Measurements from ENCODE around the gene LIN28B. TPM values are rescaled to one million over a fixed set of nuclear protein-coding genes. Genes with fewer than 3 reads are reported as not detected.
"Not testable (repeated sequence)": the region's sequence is repeated elsewhere in the genome, so short reads cannot be mapped to it uniquely, and the experiment has no call there.

Gene LIN28B
- total RNA-seq, 3 donors from 2014 or later: 0.08 to 0.19 (median 0.15) TPM

DNA sequence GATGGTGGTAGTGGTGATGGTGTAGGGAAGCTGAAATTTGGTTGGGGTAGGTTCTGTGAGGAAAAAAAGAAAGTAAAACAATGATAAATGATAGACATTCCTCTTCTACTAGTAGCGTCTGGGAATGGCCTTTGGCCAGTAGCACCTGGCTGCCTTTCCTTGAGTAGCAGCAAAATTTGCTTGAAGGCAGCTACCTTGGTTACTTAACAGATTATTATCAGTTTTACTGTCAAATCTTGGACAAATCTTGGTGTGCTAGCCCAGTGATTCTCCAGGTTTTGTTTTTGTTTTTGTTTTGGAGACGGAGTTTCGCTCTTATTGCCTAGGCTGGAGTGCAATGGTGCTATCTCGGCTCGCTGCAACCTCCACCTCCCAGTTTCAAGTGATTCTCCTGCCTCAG is 26.4 kb downstream of the LIN28B start:
- ATAC-seq: no peak
- Mint-ChIP-seq H3K27me3 (ENCODE audit: low read depth) (peaks cover 7% of the 10 kb centered on the region), H3K9me3 (no peaks in the 10 kb centered on the region), H3K4me3 (no peak overlapping the region), H3K36me3 (ENCODE audit: insufficient read depth) (no peaks in the 10 kb centered on the region), H3K4me1 (ENCODE audit: low read depth) (no peaks in the 10 kb centered on the region)
- no peak for DNase-seq

DNA sequence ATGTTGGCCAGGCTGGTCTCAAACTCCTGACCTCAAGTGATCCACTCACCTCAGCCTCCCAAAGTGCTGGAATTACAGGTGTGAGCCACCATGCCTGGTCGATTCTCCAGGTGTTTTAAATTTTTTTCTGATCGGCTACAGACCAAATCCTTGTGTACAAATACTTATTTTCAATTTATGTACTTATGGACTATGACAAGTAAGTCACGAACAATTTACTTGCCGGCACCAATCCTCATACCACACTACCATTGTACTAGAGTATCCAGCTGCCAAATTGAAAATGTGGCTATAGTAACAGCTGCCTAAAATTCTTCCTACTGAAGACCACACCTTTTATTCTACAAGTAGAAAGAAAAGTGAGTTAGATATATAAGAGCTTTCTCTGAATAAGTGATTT is 26.9 kb downstream of the LIN28B start:
- Mint-ChIP-seq H3K4me1 (ENCODE audit: low read depth) (no peaks in the 10 kb centered on the region), H3K4me3 (no peak overlapping the region), H3K9me3 (no peaks in the 10 kb centered on the region), H3K36me3 (ENCODE audit: insufficient read depth) (no peaks in the 10 kb centered on the region), H3K27me3 (ENCODE audit: low read depth) (peaks cover 5% of the 10 kb centered on the region)
- DNase-seq (no peak), ATAC-seq (no peak)

DNA sequence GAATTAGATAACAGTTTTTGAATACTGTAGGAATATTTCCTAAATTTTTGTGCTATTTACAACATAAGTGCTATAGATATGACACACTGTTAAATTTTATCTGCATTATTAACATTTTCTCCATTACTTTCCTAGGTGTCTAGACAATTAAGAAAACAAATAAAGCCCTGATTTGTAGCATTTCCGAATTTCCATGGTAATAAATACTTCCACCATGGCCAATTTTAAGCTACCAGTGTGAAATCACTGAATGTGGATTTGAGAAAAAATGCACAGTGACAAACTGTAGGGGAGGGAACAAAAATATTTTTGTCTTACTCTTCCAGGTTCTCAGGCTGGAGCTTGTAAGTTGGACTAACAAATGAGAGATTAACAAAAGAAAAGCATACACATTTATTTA is 27.9 kb downstream of the LIN28B start:
- no peak for DNase-seq
- Mint-ChIP-seq H3K36me3 (ENCODE audit: insufficient read depth) (no peaks in the 10 kb centered on the region), H3K9me3 (no peaks in the 10 kb centered on the region), H3K4me1 (ENCODE audit: low read depth) (no peaks in the 10 kb centered on the region), H3K27me3 (ENCODE audit: low read depth) (peaks cover 3% of the 10 kb centered on the region), H3K4me3 (no peak overlapping the region)
- no peak for ATAC-seq

DNA sequence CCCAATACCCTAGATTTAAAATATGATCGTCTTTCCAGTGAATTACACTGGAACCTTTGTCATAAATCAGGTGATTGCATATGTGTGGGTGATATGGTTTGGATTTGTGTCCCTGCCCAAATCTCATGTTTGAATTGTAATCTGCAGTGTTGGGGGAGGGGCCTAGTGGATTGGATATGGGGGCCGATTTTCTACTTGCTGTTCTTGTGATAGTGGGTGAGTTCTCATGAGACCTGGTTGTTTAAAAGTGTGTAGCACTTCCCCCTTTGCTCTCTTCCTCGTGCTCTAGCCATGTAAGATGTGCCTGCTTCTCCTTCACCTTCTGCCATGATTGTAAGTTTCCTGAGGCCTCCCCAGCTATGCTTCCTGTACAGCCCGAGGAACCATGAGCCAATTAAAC is 29.0 kb downstream of the LIN28B start:
- H3K27me3 Mint-ChIP-seq (ENCODE audit: low read depth); H3K9me3 Mint-ChIP-seq; H3K4me1 Mint-ChIP-seq (ENCODE audit: low read depth); H3K4me3 Mint-ChIP-seq; H3K36me3 Mint-ChIP-seq (ENCODE audit: insufficient read depth); ATAC-seq; DNase-seq: not testable (repeated sequence)

DNA sequence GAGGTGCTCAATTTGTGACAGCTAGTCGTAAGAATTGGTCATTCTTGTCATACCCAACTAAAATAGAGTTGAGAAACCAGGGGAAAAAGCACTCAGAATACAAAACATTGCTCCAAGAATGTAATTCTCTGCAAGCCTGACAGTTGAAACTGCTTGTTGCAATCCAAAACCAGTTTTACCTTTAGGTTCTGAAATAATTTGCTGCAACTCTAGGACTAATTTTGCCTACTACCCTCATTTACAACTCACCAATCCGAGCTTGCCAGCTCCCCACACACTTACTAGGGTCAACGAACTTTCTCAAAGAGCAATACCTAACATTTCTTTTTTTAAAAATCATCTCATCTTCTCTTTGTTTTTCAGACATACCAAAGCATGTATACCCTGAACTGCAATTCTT is 29.7 kb downstream of the LIN28B start:
- DNase-seq (no peak), ATAC-seq (no peak)
- Mint-ChIP-seq H3K36me3 (ENCODE audit: insufficient read depth) (no peaks in the 10 kb centered on the region), H3K4me3 (no peak overlapping the region), H3K27me3 (ENCODE audit: low read depth) (no peaks in the 10 kb centered on the region), H3K9me3 (no peaks in the 10 kb centered on the region), H3K4me1 (ENCODE audit: low read depth) (no peaks in the 10 kb centered on the region)

DNA sequence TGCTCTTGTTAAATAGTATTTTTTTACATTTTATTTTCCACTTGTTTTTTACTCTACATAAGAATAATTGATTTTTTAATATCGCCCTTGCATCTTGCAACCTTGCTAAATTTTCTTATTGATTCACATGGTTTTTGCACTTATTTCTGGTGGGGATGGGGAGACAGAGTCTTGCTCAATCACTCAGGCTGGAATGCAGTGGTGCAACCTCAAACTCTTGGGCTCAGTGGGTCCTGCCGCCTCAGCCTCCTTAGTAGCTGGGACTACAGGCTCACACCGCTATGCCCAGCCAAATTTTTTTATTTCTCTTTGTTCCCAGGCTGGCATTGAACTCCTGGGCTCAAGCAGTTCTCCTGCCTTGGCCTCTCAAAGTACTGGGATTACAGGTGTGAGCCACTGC is 30.3 kb downstream of the LIN28B start:
- Mint-ChIP-seq H3K4me3 (no peak overlapping the region), H3K27me3 (ENCODE audit: low read depth) (no peaks in the 10 kb centered on the region), H3K36me3 (ENCODE audit: insufficient read depth) (no peaks in the 10 kb centered on the region), H3K9me3 (no peaks in the 10 kb centered on the region), H3K4me1 (ENCODE audit: low read depth) (no peaks in the 10 kb centered on the region)
- DNase-seq: no peak
- no peak for ATAC-seq

DNA sequence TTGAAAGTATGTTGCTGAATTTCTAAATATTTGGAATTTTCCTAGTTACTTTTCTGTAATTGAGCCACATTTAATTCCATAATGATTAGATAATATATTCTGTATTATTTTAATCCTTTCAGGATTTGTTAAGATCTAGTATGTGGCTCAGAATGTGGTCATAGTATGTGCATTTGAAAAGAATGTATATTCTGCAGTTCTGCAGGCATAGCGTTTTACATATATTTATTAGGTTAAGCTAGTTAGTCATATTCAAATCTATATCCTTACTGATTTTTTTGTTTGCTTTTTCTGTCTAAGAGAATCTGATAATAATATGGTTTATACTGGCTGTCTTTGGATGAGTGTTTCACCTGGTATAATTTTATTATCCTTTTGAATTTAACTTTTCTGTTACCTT is 33.2 kb downstream of the LIN28B start:
- Mint-ChIP-seq H3K36me3 (ENCODE audit: insufficient read depth) (no peaks in the 10 kb centered on the region), H3K4me3 (no peak overlapping the region), H3K9me3 (no peaks in the 10 kb centered on the region), H3K4me1 (ENCODE audit: low read depth) (no peaks in the 10 kb centered on the region), H3K27me3 (ENCODE audit: low read depth) (peaks cover 1% of the 10 kb centered on the region)
- ATAC-seq (no peak), DNase-seq (no peak)

DNA sequence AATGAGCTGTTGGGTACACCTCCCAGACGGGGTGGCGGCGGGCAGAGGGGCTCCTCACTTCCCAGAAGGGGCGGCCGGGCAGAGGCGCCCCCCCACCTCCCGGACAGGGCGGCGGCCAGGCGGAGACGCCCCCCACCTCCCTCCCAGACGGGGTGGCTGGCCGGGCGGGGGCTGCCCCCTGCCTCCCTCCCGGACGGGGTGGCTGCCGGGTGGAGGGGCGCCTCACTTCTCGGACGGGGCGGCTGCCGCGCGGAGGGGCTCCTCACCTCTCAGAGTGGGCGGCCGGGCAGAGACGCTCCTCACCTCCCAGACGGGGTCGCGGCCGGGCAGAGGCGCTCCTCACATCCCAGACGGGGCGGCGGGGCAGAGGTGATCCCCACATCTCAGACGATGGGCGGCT is 34.2 kb downstream of the LIN28B start:
- not testable (repeated sequence) for H3K27me3 Mint-ChIP-seq (ENCODE audit: low read depth); H3K9me3 Mint-ChIP-seq; DNase-seq; H3K36me3 Mint-ChIP-seq (ENCODE audit: insufficient read depth); H3K4me1 Mint-ChIP-seq (ENCODE audit: low read depth); ATAC-seq; H3K4me3 Mint-ChIP-seq

DNA sequence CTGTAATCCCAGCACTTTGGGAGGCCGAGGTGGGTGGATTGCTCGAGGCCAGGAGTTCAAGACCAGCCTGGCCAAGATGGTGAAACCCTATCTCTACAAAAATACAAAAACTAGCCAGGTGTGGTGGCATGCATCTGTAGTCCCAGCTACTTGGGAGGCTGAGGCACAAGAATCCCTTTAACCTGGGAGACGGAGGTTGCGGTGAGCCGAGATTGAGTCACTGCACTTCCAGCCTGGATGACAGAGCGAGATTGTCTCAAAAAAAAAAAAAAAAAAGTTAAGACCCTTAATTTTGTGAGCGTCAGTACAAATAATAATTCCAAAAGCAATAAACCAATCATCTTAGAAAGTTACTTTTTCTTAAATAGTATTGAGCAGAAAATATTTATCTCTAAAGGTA is 36.7 kb downstream of the LIN28B start:
- DNase-seq; H3K27me3 Mint-ChIP-seq (ENCODE audit: low read depth); ATAC-seq; H3K9me3 Mint-ChIP-seq; H3K4me3 Mint-ChIP-seq; H3K36me3 Mint-ChIP-seq (ENCODE audit: insufficient read depth); H3K4me1 Mint-ChIP-seq (ENCODE audit: low read depth): not testable (repeated sequence)

DNA sequence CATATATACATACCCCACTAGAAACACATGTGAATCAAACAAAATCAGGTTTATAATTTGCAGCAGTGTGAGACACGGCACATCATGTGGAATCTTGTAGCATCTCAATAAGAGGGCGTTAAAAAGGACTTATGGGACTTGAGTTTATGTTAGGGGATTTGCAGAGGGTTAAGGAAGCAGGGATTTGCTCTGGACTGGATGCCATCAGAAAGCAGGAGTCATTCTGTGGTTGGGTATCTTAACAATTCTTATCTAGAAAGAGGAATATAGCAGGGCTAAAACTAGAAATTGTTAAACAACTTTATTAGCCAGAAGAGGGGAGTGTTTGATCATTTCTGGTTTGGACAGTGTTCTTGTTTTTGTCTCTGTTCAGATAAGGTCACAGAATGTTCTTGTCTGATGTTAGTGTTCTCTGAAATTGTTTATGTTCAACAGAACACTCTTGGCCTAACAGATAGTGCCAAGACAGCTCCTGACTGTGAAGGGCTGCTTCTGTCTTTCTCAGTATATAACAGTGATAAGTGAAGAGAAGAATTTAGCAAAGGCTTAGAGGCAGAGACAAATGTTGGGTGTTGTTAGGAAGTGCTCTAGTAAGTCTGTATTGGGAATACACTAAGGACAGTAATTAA is 39.2 kb downstream of the LIN28B start:
- Mint-ChIP-seq H3K36me3 (ENCODE audit: insufficient read depth) (no peaks in the 10 kb centered on the region), H3K9me3 (no peaks in the 10 kb centered on the region), H3K4me3 (no peak overlapping the region), H3K27me3 (ENCODE audit: low read depth) (peaks cover 1% of the 10 kb centered on the region), H3K4me1 (ENCODE audit: low read depth) (no peaks in the 10 kb centered on the region)
- ATAC-seq (no peak), DNase-seq (no peak)

DNA sequence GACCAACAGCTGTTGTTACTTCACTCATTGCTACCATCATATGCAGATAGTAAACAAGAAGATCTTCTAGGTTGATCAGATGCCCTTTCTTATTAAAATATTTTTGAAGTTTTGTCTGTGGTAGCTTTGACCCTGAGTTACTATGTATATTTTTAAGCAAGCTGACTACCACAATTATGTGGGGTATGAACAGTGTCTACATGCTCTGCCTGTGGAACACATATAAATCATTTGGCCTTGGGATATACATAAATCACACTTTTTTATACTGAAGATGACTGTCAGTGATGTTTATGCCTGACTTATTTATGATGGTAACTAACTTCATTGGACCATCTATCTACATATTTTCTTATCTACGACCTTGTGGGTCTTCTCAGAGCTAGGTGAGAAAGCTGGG is 44.2 kb downstream of the LIN28B start:
- Mint-ChIP-seq H3K9me3 (no peaks in the 10 kb centered on the region), H3K27me3 (ENCODE audit: low read depth) (peaks cover 2% of the 10 kb centered on the region), H3K36me3 (ENCODE audit: insufficient read depth) (no peaks in the 10 kb centered on the region)

DNA sequence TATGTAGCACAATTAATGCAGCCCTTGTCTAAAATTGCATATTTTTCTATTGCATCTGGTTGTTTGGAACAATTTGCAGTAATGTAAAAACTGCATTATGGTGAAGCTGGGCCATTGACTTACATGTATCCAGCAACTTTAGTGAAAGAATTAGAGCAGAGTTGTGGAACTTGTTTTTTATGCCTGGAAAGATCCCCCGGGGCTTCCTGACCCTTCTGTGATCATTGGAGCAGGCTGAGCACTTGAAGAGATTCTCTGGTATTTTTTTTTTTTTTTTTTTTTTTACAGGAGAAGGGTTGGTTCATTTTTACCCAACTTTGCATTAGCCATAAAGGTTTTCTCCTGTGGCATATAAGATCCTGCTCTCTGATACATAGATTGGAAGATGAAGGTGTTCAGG is 45.0 kb downstream of the LIN28B start:
- no peaks in the 10 kb centered on the region for H3K36me3 Mint-ChIP-seq (ENCODE audit: insufficient read depth)
- H3K9me3 Mint-ChIP-seq: no peaks in the 10 kb centered on the region
- H3K4me1 Mint-ChIP-seq (ENCODE audit: low read depth): no peaks in the 10 kb centered on the region
- DNase-seq: no peak
- ATAC-seq: no peak
- H3K4me3 Mint-ChIP-seq: no peak overlapping the region
- peaks cover 3% of the 10 kb centered on the region for H3K27me3 Mint-ChIP-seq (ENCODE audit: low read depth)

More for the DNA sequence above, 44.2 kb downstream of the LIN28B start:
- H3K4me3 Mint-ChIP-seq: no peak overlapping the region
- no peak for ATAC-seq
- no peak for DNase-seq
- no peaks in the 10 kb centered on the region for H3K4me1 Mint-ChIP-seq (ENCODE audit: low read depth)

DNA sequence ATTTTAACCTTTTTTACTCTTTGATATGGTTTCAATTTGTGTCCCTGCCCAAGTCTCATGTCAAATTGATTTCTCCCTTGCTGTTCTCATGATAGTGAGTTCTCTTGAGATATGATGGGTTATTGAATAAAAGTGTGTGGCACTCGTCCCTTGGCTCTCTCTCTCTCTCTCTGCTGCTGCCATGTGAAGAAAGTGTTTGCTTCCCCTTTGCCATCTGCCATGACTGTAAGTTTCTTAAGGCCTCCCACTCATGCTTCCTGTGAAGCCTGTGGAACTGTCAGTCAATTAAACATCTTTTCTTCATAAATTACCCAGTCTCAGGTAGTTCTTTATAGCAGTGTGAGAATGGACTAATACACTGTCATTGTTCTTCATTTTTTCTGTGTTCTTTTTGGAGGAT is 48.5 kb downstream of the LIN28B start:
- Mint-ChIP-seq H3K4me1 (ENCODE audit: low read depth) (no peaks in the 10 kb centered on the region), H3K4me3 (no peak overlapping the region), H3K27me3 (ENCODE audit: low read depth) (peaks cover 7% of the 10 kb centered on the region), H3K36me3 (ENCODE audit: insufficient read depth) (no peaks in the 10 kb centered on the region), H3K9me3 (no peaks in the 10 kb centered on the region)
- ATAC-seq (no peak), DNase-seq (no peak)

DNA sequence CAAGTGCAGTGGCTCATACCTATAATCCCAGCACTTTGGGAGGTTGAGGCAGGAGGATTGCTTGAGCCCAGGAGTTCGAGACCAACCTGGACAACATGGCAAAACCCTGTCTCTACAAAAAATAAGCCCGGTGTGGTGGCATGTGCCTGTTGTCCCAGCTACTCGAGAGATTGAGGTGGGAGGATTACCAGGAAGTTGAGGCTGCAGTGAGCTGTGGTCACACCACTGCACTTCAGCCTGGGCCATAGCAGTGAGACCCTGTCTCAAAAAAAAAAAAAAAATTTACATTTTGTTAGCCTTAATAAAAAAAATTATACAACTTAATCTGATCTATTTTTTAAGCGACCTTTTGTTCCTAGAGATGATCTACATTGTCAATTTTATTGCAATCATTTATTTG is 56.6 kb downstream of the LIN28B start:
- H3K4me1 Mint-ChIP-seq (ENCODE audit: low read depth); H3K9me3 Mint-ChIP-seq; ATAC-seq; H3K27me3 Mint-ChIP-seq (ENCODE audit: low read depth); H3K36me3 Mint-ChIP-seq (ENCODE audit: insufficient read depth); DNase-seq; H3K4me3 Mint-ChIP-seq: not testable (repeated sequence)

DNA sequence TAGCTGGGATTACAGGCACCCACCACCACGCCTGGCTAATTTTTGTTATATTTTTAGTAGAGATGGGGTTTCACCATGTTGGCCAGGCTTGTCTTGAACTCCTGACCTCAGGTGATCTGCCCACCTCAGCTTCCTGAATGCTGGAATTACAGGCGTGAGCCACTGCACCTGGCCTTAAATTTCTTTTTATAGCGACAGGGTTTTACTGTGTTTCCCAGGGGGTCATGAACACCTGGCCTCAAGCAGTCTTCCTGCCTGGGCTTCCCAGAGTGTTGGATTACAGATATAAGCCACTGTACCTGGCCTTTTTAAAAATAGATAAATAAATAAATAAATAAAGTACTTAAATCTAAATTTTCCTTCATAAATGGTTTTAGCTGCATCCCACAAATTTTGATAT is 57.5 kb downstream of the LIN28B start:
- Mint-ChIP-seq H3K9me3 (no peaks in the 10 kb centered on the region), H3K27me3 (ENCODE audit: low read depth) (peaks cover 4% of the 10 kb centered on the region), H3K36me3 (ENCODE audit: insufficient read depth) (no peaks in the 10 kb centered on the region), H3K4me3 (no peak overlapping the region), H3K4me1 (ENCODE audit: low read depth) (no peaks in the 10 kb centered on the region)
- DNase-seq (no peak), ATAC-seq (no peak)

DNA sequence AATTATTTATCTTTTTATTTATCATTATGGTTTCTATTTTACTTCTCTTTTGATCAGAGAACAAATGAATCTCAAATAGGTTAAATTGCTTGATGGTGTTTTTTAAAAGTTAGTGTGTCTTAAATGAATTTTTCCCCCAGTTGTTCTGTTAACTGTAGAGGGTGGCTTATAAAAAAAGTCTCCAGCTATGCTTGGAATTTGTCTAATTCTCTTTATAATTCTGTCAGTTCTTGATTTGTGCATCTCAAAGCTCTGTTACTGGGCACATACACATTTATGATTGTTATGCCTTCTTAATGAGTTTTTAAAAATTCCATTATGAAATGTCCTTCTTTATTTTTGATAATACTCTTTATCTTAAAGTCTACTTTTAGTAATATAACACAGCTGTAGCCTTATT is 58.0 kb downstream of the LIN28B start:
- H3K4me1 Mint-ChIP-seq (ENCODE audit: low read depth): no peaks in the 10 kb centered on the region
- peaks cover 4% of the 10 kb centered on the region for H3K27me3 Mint-ChIP-seq (ENCODE audit: low read depth)
- no peaks in the 10 kb centered on the region for H3K36me3 Mint-ChIP-seq (ENCODE audit: insufficient read depth)
- ATAC-seq: no peak
- H3K9me3 Mint-ChIP-seq: no peaks in the 10 kb centered on the region
- no peak overlapping the region for H3K4me3 Mint-ChIP-seq
- no peak for DNase-seq

Measured in activated T-cell treated with anti-CD3 and anti-CD28 coated beads, Interleukin-2, amount 50 U/mL, for 4 hours (primary cell).